ENCODE data around the gene TOM1L2. TPM values are rescaled to one million over a fixed set of nuclear protein-coding genes. Genes with fewer than 3 reads are reported as not detected.
"Not testable (repeated sequence)": the region's sequence is repeated elsewhere in the genome, so short reads cannot be mapped to it uniquely, and the experiment has no call there.

The TOM1L2 gene
- total RNA-seq, 1 donor from 2014 or later = 78.3 TPM

- no peak for ATAC-seq
Measured at GRCh38 chr17:17942846-17943245, 29.4 kb downstream of the TOM1L2 start.

- no peak for ATAC-seq
Measured at GRCh38 chr17:17941015-17941414, 31.2 kb downstream of the TOM1L2 start.

GRCh38 chr17:17940441-17940911 is 31.7 kb downstream of the TOM1L2 start:
- no peak for ATAC-seq

GRCh38 chr17:17939941-17940340 is 32.3 kb downstream of the TOM1L2 start:
- ATAC-seq = not testable (repeated sequence)

- ATAC-seq = peak; percentile 93
Measured at GRCh38 chr17:17938388-17939107, 33.7 kb downstream of the TOM1L2 start.

GRCh38 chr17:17937958-17938357 is 34.2 kb downstream of the TOM1L2 start:
- peak; percentile 42 for ATAC-seq

GRCh38 chr17:17937201-17937853 is 34.9 kb downstream of the TOM1L2 start:
- ATAC-seq = peak; percentile 5

GRCh38 chr17:17935321-17936271 is 36.6 kb downstream of the TOM1L2 start:
- ATAC-seq = no peak

GRCh38 chr17:17934806-17935205 is 37.4 kb downstream of the TOM1L2 start:
- no peak for ATAC-seq

- ATAC-seq = no peak
Measured at GRCh38 chr17:17934214-17934613, 38.0 kb downstream of the TOM1L2 start.

GRCh38 chr17:17933775-17934174 is 38.4 kb downstream of the TOM1L2 start:
- no peak for ATAC-seq

GRCh38 chr17:17931159-17931558 is 41.0 kb downstream of the TOM1L2 start:
- no peak for ATAC-seq

GRCh38 chr17:17930674-17931073 is 41.5 kb downstream of the TOM1L2 start:
- no peak for ATAC-seq

GRCh38 chr17:17929655-17930380 is 42.4 kb downstream of the TOM1L2 start:
- ATAC-seq = no peak

GRCh38 chr17:17928398-17929287 is 43.6 kb downstream of the TOM1L2 start:
- peak; percentile 11 for ATAC-seq

GRCh38 chr17:17926840-17927449 is 45.3 kb downstream of the TOM1L2 start:
- ATAC-seq = no peak

GRCh38 chr17:17926036-17926435 is 46.2 kb downstream of the TOM1L2 start:
- no peak for ATAC-seq

- no peak for ATAC-seq
Measured at GRCh38 chr17:17924857-17925250, 47.3 kb downstream of the TOM1L2 start.

GRCh38 chr17:17924131-17924856 is 47.9 kb downstream of the TOM1L2 start:
- ATAC-seq = no peak

- ATAC-seq = no peak
Measured at GRCh38 chr17:17922070-17922614, 50.1 kb downstream of the TOM1L2 start.

Measured in esophagus mucosa (tissue), 1 donor.